NCI-H446 (cell line): ENCODE measurements around the gene NLGN1.
A peak's percentile ranks its signal among the peaks of the same experiment; 100 is the strongest.
"Not testable (repeated sequence)": the region's sequence is repeated elsewhere in the genome, so short reads cannot be mapped to it uniquely, and the experiment has no call there.

Experiments used
- DNase-seq, 2 experiments: peaks; one replicate each; lab custom pipeline; 2025; lab: John Stamatoyannopoulos, UW

NLGN1 gene

DNA sequence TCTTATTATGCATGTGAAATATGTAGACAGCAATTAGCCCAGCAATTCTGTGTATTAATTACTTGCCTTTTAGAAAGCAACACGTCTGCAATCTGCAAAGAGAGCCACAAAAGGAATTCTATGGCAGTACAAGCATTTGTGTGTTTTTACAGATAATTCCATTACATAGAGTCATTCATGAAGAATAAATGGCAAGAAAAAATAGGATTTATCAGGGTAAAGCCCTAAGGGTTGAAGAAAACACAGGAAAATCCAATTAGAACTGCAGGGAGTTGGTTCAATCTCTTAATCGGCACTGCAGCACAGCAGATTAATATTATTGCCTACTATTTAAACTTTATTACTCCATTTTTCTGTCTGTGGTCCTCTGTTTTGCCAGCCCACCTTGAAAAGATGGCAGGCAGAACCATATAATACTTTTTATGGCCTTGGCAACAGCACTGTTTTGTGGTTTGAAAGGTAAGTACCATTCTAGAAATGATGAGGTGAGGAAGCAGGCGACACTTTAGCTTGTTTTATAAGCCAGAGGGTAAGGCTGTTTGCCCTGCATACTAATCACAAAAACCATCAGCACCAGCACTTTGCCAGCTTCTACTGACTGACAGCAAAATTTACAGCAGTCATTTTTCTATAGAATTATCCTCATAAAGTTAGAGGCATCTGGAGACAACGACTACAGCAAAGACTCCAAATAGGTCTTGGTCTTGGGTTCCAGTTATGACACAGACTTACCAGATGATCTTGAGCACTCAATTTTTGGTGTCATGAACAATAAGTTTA lies 823.4 kb downstream of the NLGN1 start:
- DNase-seq, result no peak

DNA sequence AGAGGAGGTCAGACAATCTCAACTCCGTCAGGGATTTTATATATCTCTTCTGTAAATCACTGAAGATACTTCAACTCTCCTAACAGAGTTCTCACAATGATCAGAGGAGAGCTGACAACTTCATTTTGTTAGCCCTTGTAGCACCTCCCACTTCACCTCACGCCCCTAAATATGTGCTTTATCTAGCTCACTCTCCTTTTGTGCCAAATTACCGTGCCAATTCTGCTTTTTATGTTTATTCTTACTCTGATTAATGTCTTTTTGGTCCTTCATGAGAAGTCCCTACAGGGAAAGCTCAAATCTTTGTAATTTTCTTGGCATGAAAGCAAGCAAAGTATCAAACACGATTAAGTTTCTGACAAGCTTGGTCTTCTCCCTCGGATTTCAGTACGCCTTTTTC lies 825.5 kb downstream of the NLGN1 start:
- no peak for DNase-seq

DNA sequence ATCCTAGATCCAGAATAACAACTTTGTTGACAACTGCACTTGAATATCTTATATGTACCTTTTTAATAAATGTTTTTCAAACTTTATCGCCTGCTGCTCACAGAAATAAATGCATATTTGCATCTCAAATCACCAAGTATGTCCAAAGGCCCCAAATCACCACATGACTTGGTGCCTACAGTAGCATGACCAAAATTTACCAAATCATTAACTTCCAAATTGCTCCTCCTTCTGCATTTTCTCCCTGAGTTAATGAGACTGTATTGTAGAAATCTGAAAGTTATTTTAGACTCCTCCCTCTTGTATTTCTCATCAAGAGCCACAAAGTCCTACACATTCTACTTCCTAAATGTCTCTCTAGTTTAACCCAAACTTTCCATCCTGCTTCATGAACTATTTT lies 826.1 kb downstream of the NLGN1 start:
- DNase-seq, result no peak

DNA sequence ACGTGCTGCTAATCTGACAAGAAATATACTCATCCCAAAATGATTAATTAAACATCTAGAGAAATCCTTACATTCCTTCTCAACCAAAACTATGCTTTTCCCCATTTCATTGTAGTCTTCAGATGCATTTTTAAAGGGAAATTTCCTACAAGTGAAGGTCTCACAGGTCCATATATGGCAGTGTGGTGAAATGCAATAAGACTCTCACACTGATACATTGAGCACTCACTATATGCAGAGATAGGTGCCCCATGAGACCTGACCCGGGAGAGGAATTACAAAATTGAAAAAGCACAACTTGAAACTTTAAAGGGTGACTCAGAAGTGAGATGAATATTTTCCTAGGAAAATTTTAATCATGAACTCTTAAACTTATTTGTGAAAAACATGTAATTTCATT lies 832.4 kb downstream of the NLGN1 start:
- DNase-seq, result no peak

DNA sequence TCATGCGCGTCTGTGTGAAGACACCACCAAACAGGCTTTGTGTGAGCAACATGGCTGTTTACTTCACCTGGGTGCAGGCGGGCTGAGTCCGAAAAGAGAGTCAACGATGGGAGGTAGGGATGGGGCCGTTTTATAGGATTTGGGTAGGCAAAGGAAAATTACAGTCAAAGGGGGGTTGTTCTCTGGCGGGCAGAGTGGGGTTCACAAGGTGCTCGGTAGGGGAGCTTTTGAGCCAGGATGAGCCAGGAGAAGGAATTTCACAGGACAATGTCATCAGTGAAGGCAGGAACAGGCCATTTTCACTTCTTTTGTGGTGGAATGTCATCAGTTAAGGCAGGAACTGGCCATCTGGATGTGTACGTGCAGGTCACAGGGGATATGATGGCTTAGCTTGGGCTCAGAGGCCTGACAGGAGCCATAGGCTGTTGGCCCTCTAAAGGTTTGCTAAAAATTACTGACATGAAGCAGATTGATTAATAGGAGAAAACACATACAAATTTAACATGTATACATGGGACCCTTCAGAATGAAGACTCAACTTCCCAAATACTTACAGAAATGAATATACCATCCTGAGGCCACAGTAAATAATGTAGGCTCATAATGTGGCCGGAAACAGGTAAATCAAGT lies 834.6 kb downstream of the NLGN1 start:
- DNase-seq, result not testable (repeated sequence)

DNA sequence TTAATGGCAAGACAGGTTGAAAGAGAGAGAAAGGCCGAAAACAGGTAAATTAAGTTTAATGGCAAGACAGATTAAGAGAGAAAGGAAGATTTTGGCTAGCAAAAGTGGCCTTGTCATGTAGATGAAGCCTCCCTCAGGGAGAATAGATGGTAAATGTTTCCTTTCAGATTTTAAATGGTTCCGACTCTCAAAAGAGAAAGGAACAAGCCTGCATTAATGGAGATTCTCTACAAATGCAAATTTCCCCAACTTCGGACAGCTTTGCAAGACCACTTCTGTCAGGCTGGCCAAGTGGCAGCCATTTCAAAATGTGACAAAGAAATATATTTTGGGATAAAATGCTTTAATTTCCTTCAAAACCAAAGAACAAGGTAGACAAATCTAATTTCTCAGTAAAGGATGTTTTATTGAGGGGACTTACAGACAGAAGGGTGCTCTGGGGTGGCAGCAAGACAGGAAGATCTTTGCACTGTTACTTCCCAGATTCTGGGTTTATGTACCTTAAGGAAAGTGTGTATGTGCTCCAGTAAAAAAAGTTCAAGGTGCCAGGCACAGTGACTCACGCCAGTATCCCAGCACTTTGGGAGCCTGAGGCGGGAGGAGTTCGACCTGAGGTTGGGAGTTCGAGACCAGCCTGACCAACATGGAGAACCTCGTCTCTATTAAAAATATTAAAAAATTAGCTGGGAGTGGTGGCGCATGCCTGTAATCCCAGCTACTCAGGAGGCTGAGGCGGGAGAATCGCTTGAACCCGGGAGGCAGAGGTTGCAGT lies 835.3 kb downstream of the NLGN1 start:
- no peak for DNase-seq

DNA sequence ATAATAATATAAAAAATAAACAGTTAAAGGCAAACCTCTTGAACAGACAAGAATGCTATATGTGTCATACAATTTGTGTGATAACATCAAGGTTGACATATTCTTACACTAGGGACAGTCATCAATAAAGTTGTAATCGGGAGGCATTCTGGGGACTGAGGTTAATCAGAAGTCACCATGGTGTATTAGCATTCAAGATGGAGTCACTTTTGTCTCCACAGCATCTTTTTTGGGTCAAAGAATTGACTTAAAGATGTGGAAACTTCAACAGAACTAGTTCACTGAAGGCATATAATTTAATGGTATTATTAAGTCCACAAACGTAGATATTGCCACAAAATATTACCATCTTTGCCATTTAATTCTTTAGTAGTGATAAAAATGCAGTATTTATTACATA lies 836.0 kb downstream of the NLGN1 start:
- DNase-seq, result no peak

DNA sequence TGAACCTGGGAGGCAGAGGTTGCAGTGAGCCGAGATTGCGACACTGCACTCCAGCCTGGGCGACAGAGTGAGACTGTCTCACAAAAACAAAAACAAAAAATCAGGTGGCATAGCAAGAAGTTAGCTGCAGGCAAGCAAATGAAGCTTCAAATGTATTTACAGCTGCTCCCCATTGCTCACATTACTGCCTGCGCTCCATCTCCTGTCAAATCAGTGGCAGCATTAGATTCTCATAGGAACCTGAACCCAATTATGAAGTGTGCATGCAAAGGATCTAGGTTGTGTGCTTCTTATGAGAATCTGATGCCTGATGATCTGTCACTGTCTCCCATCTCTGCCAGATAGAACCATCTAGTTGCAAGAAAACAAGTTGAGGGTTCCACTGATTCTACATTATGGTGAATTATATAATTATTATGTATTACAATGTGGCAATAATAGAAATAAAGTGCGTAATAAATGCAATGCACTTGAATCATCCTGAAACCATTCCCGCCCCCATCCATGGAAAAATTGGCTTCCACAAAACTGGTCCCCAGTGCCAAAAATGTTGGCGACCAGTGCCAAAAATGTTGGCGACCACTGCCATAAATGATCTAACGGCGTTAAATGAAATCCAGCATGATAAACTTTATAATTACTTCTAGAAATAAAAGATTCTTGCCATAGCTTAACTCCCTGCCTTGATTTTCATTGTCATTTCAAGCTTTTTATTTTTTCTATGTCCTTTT lies 844.9 kb downstream of the NLGN1 start:
- peak; percentile 82 to 84 for DNase-seq

DNA sequence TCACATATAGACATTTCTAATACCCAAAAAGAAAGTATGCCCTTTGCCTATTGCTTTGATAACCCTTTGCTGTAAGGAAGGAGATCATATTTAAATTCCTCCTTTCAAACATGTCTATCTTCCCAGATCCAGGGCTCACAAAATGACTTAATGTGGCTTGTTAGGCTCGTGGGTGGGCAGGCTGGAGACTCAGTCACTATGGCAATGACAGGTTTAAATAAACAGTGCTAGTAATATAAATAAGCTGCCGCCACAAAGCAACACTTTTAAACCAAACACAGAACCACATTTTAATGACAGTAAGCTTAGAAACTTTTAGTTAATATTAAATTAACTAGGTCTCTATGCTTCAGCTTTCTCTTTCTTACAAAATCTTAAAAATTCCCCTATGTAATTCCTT lies 845.6 kb downstream of the NLGN1 start:
- peak in 1 of 2 experiments; percentile 68 for DNase-seq

DNA sequence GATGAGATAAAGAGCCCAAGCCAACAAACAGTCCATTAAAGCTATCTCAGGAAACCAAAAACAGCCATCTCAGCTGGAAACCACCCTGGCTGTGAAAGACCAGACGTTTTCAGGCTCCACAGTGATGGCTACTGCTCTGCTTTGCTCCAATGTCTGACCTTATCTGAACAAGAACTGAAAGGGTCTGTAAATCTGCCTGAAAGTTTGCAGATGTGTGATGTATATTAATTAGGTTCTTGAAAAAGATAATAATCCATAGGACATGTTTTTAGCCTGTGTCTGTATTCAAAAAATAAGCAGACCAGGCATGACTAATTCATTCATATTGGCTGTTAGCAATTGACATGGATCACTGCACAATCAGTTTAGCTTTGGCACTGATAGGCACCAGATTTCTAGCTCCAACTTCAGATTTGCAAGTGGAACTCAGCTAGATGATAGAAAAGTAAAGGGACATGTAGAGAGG lies 850.2 kb downstream of the NLGN1 start:
- DNase-seq, result peak; percentile 84 to 86

DNA sequence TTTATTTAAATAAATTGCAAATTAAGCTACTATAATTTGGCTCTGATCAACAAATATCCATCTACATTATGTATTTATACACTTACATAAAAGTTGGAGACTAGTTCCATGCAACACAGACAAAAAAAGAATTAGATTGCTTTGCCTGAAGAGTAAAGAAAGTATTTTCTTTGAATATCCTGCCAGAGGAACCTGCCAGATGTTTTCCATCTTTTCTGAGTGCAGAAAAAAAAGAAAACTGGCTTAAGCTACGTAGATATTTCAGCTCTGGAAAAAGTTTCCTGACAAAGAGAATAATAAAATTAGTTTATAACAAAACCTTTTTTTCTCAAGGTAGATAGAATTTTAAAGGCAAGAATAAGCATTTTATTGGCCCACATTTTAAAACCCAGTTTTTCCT lies 854.1 kb downstream of the NLGN1 start:
- no peak for DNase-seq

DNA sequence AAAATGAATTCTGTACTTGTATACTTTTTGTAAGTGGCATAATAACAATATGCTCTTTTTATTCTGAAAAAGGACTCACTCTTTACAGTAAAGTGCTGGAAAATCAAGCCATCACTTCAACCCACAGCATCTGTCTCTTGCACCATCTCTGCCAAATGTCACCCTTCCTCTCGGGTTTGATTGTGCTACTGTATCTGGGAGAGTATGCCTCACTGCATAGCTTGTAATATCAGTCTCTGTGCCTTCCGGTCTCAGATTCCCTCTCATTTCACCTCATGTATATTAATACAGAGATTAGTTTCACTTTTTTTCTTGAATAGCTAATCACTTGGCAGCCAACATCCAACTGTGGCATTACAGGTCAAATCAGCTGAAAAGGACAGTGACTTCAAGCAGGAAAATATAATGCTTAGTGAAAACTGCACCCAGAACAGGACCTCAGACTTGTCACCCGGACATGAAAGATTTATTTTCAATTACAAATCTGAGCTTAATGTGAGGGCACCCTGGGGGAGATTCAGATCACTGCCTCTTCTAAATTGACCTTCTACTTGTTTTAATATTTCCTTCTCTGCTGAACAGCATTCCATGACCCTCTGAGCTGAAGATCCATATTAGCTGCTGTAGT lies 855.8 kb downstream of the NLGN1 start:
- DNase-seq, result peak; percentile 63 to 91

DNA sequence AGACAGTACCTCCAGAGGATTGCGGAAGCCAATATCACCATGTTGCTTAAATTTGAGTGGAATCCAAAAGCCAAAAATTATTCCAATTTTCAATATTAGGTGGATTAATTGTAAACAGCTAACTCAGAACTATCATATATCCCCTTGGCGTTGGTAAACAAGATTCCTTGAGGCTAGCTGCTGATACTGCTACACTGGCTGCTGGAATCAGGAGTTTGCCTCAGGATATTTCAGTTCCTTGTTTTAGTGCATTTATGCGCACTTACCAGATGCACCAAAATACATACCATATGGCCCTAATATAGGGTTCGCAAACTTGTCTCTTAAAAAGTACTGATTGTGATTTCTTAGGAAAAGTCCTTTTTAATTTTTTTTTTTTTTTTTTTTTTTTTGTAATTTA lies 856.4 kb downstream of the NLGN1 start:
- DNase-seq, result peak; percentile 55 to 76

DNA sequence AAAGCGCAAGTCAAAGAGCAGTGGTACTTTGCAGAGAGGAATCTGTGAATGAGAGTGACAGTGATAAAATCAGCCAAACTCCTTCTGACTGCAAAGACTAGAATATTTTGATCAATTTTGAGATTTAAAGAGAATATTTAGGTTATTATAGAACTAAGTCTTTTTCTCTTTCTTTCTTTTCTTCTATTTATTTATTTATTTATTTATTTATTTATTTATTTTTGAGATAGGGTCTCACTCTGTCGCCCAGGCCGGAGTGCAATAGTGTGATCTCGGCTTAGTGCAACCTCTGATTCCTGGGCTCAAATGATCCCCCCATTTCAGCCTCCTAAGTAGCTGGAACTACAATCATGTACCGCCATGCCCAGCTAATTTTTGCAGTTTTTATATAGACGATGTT lies 857.9 kb downstream of the NLGN1 start:
- no peak for DNase-seq

DNA sequence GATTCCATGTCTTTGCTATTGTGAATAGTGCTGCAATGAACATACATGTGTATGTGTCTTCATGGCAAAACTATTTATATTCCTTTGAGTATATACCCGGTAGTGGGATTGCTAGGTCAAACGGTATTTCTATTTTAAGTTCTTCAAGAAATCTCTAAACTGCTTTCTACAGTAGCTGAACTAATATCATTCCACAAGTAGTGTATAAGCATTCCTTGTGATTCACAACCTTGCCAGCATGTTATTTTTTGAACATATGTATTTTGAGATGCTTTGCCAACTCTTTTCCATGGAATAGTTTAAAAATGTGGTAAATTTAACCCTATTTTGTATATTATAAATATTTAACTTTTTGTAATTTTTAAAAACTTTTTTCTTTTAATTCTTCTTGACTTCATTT lies 868.9 kb downstream of the NLGN1 start:
- DNase-seq, result no peak

DNA sequence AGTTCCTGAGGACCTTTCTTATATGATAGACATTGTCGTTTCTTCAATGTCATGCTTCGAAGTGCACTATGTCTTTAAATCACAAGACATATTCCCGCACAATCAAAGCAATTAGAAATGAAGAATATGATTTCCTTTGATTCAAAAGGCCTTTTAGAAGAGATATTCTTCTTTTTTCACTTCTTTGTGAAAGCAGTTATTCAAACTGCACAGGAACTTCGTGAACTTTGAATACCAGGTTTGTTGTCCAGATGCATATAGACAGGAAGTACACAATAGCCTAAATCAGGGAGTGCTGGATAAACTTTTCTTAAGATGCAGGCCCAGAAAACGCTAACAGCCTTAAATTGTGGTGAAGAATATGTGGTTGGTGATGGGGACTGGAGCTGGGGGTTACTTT lies 870.5 kb downstream of the NLGN1 start:
- no peak for DNase-seq

DNA sequence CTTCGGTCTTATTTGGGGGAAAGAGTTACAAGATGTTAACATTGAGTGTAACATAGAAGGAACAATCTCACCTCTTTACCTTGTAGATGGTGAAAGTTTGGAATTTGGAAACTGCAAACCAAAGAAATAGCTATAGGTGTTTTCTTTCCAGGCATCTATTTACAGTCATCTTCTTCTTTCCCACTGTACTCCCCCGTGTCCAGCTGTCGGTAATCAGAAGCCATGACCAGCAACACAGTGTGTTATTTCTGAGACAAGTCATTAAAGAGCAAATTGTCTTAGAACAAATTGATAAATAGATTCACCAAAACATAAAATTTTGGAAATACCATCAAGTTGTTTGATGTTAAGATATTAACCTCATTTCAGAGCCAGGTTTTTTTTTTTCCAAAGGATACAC lies 871.0 kb downstream of the NLGN1 start:
- DNase-seq, result no peak

DNA sequence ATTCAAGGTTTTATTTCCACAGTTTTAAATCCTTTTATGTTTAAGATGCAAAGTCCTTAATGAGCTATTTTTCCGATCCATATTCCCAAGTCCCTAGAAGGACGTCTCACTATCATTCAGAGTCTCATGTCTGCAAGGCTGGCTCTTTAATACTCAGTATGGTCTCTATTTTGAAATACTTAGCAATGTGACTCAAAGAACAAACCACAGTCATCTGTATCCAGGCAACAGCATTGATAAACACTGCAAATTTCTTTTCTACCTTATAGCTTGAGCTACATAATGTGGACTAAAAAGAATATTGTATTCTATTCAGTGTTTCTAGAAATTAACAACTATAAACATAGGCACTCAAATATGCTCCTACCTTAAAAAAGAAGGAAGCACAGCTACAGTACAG lies 873.3 kb downstream of the NLGN1 start:
- DNase-seq, result no peak

DNA sequence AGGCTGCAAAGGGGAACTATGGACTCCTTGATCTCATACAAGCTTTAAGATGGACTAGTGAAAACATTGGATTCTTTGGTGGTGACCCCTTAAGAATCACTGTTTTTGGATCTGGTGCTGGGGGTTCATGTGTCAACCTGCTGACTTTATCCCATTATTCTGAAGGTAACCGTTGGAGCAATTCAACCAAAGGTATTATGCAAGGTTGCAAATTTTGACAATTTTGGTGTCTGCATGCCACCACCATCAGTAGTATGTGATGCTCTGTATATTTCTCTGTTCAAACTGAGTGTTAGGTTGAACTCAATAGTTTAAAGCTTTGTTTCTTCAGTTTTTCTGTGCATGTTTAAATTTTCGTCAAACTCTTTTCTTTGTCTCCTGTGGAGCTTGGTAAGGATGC lies 877.8 kb downstream of the NLGN1 start:
- no peak for DNase-seq

DNA sequence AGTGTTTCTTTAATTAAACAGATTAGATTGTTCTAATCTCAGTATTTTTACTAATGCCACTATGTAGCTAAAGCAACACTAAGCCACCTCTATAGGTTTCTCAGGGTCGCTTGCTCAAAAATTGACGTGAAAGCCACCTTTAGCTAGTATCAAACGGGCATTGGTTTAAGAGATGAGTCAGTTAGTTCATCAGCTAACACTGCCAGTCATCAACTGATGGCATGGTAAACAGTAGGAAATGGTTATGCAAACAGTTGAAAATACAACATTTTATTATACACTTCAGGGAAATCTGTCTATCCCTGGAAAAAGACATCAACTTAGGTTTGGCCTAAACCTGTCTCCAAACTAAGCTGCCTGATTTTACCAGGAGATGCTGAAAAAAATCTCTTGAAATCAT lies 879.3 kb downstream of the NLGN1 start:
- DNase-seq, result no peak

DNA sequence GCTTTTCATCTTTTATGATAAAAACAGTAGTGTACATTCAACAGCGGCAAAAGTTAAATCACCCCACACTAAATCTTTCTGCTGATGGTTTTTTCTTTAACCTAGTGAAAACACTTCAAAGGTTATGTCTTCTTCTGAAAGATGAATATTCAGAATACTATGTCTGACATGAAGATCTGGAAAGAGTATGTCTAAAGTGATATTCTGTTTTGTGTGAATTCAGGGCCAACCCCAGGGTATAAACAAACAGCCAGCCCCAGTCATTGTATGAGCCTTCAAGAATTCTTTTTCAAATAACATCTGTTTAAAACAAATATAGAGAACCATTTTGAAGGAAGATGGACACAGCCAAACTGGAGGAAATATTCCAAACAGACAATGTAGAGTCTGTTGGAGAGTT lies 880.5 kb downstream of the NLGN1 start:
- no peak for DNase-seq

DNA sequence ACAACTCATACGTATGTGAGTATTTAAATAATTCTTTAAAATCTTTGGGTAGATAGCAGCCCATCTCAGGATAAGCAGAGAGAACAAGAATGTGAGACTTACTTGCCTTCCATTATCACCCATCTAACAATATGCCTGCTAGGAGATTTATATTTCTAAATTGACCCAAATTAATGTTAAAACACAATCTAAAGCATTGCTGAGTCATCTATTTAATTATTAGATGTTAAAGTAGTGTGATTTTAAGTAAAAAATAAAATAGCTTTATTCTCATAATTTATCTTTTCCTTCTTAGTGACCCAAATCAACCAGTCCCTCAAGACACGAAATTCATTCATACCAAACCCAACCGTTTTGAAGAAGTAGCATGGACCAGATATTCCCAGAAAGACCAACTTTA lies 882.6 kb downstream of the NLGN1 start:
- DNase-seq, result no peak
